ENCODE data around the gene PLSCR2.
"Not testable (repeated sequence)": the region's sequence is repeated elsewhere in the genome, so short reads cannot be mapped to it uniquely, and the experiment has no call there.

Gene PLSCR2, protein sequence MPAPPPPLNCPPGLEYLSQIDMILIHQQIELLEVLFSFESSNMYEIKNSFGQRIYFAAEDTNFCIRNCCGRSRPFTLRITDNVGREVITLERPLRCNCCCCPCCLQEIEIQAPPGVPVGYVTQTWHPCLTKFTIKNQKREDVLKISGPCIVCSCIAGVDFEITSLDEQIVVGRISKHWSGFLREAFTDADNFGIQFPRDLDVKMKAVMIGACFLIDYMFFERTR

DNA sequence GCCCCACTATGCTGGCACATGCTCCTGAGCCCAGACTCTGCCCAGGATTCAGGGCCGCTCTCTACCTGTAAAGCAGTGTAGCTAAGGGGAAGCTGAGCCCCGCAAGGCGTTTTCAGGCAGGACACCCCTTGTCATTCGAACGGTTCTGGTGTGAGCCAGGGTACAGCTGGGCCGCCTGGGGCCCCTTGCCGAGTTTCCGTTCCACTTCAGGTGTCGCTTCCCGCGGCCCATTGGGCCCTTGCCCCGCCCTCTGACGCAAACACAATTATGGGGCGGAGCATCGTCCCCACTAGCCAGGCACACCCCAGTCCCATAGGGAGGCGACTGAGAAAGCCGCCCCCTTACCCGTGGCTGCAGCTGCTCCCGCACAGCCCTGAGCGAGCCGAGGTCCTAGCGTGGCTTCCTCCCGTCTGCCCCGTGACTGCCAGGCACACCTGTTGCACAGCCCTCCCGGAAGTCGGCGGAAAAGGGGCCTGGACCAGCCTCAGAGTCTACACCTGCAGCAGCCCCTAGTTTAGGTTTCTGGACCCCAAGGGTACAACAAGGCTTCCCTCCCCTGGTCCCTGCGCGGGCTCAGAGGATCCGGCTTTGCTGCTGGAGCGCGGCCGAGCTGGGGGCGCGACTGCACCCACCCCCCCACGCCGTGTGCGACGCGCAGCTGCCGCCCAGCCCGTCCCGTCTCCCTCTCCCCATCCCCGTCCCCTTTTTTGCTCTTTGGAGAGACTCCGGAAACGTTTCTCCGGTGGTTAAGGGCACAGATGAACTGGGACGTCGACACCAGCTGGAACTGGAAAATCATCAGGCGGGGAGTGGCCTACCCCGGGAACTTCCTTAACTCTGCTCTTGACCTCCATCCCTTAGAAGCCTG lies at the start of gene PLSCR2:
Gene PLSCR2 (minus strand): TSS at position 412 of the 868 bp plus-strand sequence. CDS start 9,657 bp downstream, outside the sequence.
- no peak for DNase-seq

GRCh38 chr3:146517684-146518435 lies 48.5 kb upstream of the PLSCR2 start:
- no peak for DNase-seq

DNA sequence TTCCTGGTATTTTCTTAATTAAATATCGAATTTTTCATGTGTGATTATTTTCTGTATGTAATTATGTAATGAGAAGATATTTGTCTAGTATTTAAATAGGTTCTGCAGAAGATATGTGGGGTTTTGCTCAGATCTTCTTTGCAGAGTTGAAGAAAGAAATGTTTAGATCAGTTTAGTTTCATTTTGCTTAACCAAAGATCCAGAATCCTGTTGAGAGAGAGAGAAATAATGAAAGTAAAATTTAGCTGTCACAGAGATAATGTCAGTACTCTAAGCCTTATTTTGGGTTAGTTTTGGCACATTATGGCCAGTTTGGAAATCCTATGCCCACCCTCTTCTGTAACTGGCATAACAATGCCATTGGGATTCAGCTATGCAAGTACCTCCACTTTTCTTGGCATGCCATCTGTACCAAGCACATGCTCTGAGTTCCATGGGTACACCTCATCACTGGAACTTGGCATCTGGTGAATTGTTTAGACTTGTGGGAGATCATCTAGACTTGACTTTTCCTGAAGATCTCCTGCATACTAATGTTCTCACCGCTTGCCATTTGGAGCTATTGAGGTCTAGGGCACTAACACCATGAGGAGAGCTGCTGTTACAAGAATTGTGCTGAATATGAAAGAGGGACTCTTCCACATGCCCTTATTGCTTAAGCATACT lies 44.2 kb upstream of the PLSCR2 start:
- DNase-seq: no peak

- no peak for DNase-seq
These were observed 42.2 kb upstream of the PLSCR2 start for GRCh38 chr3:146511402-146512134.

- DNase-seq: no peak
These were observed 38.2 kb upstream of the PLSCR2 start for GRCh38 chr3:146507331-146508120.

GRCh38 chr3:146505516-146505915 lies 36.2 kb upstream of the PLSCR2 start:
- no peak for DNase-seq

GRCh38 chr3:146504498-146505197 lies 35.3 kb upstream of the PLSCR2 start:
- no peak for DNase-seq

GRCh38 chr3:146503461-146504202 lies 34.3 kb upstream of the PLSCR2 start:
- no peak for DNase-seq

DNA sequence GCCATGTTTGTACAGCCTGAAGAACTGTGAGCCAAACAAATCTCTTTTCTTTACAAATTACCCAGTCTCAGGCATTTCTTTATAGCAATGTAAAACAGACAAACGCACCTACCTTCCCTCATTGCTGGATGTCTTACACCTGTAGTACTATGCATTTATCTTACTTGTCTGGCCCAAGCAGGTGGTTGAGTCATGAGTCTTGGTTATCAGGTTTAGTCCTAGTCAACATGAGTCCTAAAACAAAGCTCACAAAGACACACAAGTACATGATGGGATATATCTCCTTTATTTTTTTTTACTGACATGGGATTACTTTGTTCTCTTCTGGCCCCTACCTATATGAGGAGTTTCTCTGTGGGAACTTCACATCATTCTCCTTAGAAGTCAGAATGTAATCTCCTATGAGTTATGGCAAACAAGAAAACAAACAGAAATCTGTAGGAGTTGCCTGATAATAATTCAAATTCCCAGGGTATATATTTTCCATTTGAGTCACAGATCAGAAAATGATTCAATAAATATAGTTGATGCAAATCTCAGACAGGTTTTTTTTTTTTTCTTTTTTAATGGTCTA lies 33.6 kb upstream of the PLSCR2 start:
- no peak for DNase-seq

- DNase-seq: no peak
These were observed 32.4 kb upstream of the PLSCR2 start for GRCh38 chr3:146501752-146502151.

DNA sequence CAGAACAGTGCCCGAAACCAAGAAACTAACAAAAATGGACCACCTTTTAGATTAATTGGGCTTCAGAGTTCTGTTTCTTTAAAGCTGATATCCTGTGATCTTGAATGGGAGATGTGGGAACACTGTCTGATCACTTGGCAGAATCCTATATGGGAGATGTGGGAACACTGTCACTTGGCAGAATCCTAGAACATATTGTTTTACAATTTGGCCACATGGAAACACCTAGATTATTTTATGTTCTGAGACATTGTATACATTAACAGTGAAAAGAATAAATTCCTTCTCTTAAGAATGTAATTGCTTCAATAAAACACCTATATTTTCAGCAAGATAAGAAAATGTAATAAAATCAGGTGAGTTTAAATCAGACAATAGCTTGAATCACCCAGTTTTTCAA lies 30.3 kb upstream of the PLSCR2 start:
- no peak for DNase-seq

DNA sequence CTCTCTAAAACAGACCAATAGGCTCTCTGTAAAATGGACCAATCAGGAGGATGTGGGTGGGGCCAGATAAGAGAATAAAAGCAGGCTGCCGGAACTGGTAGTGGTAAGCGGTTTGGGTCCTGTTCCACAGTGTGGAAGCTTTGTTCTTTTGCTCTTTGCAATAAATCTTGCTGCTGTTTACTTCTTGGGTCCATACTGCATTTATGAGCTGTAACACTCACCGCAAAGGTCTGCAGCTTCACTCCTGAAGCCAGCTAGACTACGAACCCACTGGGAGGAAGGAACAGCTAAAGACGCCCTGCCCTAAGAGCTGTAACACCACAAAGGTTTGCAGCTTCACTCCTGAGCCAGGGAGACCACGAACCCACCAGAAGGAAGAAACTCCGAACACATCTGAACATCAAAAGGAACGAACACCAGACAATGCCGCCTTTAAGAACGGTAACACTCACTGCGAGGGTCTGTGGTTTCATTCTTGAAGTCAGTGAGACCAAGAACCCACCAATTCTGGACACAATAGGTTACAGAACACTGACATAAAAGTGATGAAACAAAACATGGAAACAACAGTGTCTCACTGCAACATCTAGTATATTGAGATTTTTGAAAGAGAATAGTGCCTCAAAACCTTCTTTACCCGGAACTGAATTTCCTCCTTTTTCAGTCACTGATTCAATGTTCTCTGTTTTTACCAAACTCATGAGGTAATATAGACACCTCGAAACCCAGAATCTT lies 28.8 kb upstream of the PLSCR2 start:
- DNase-seq: no peak

GRCh38 chr3:146497145-146497843 lies 27.9 kb upstream of the PLSCR2 start:
- not testable (repeated sequence) for DNase-seq

GRCh38 chr3:146496726-146497125 lies 27.4 kb upstream of the PLSCR2 start:
- no peak for DNase-seq

DNA sequence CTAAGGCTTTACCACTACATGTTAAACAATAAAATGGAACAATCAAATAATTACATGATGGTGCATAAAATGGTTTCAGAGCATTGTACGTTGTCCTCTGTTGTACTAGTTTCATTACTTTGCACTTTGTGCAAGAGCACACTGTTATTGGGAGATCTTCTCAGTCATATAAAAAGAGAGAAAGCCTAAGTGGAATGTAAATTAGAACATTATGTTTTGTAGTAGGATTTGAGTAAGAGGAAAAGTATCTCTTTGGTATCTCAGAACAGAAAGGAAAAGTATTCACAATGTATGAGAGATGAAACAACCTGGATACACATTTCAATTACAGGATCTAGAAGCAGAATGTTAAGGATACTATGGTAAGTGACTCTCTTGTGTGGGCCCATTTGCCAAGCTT lies 26.9 kb upstream of the PLSCR2 start:
- DNase-seq: no peak

- DNase-seq: no peak
These were observed 24.4 kb upstream of the PLSCR2 start for GRCh38 chr3:146493761-146494160.

GRCh38 chr3:146493221-146493620 lies 23.9 kb upstream of the PLSCR2 start:
- DNase-seq: no peak

GRCh38 chr3:146491303-146491702 lies 21.9 kb upstream of the PLSCR2 start:
- DNase-seq: no peak

Measured in NK-92 treated with Interleukin-12 subunit alpha and Interleukin-12 subunit beta, amount 100 ng/mL, for 24 hours (cell line).